ENCODE measurements around the gene GALNT17. TPM values are rescaled to one million over a fixed set of nuclear protein-coding genes. Genes with fewer than 3 reads are reported as not detected.

GALNT17 gene
- polyA plus RNA-seq, 2 of the 4 experiments (the other 2 are of a cell fraction), result not detected

DNA sequence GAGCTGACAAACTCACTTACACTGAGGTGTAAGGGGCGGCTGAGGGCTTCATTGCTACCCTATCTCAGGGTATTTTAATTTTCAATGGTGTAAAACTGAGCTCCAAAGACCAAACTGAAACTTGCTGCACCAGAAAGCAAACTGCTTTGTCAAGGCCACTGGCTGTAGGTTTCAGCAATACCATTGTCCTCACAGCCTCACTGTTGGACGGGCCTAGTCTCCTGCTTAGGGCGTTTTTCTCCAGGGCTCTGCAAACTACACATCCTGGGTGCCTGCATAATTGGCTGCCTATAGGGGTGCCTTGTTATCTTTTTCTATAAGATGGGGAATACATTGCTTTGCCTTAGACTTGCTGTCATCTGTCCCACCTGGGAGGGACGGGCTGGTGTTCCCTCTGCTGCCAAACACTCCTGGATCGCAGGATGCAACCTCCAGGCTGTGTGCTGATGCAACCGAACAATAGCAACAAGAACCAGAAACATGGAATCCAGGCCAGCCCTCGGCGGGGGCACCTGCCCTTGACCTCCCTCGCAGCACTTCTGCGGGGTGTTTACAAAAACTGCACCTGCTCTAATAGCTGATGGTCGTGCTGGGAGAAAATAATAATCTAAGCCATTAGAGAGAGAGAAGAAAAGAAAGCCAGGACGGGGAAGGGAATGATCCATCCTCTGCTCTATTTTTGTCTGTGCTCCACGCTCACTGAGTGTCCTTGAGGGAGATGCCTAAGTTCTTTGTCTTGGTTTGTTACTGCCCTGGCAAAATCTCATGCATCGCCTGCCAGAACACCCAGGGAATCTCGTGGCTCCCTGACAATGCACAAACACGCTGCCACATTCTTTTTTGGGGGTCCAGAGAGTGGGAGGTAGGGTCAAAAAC is 104.5 kb downstream of the GALNT17 start:
- POLR2A ChIA-PET, result no interaction called here
- Histone ChIP-seq H3K4me3 (no peak overlapping the region), H3K4me1 (no peaks in the 10 kb centered on the region), H3K27ac (no peak overlapping the region), H3K4me2 (no peak overlapping the region), H3K9me3 (peaks cover 3% of the 10 kb centered on the region; the same call in 1 of the 3 replicates)
- TF ChIP-seq MAZ (IDR thresholded peaks at IDR 0.05; ENCODE audit: borderline replicate concordance, low read depth, low read length) (no peak), EHF (CRISPR knock-in tag; IDR thresholded peaks at IDR 0.05) (no peak), HMGXB4 (CRISPR knock-in tag; IDR thresholded peaks at IDR 0.05; ENCODE audit: borderline replicate concordance) (no peak), ELK1 (IDR thresholded peaks at IDR 0.05; ENCODE audit: low read depth, low read length) (no peak), FOSL2 (IDR thresholded peaks at IDR 0.05) (no peak), FOSL2 (CRISPR knock-in tag; IDR thresholded peaks at IDR 0.05) (no peak), POLR2AphosphoS2 (conservative IDR thresholded peaks at IDR 0.05; ENCODE audit: low read length) (no peak), ZFP36 (IDR thresholded peaks at IDR 0.05; ENCODE audit: borderline replicate concordance, partially characterized antibody) (no peak), JUN (IDR thresholded peaks at IDR 0.05) (no peak), FOXS1 (CRISPR knock-in tag; IDR thresholded peaks at IDR 0.05) (no peak), HOXB13 (CRISPR knock-in tag; IDR thresholded peaks at IDR 0.05; ENCODE audit: low read depth) (no peak), NR3C1 (IDR thresholded peaks at IDR 0.05) (no peak), E2F6 (IDR thresholded peaks at IDR 0.05; ENCODE audit: borderline replicate concordance, low read depth) (no peak), ZNF302 (CRISPR knock-in tag; IDR thresholded peaks at IDR 0.05) (no peak), NFE2L2 (conservative IDR thresholded peaks at IDR 0.05; ENCODE audit: low read length) (no peak)
- TF ChIP-seq, protein P1, sequence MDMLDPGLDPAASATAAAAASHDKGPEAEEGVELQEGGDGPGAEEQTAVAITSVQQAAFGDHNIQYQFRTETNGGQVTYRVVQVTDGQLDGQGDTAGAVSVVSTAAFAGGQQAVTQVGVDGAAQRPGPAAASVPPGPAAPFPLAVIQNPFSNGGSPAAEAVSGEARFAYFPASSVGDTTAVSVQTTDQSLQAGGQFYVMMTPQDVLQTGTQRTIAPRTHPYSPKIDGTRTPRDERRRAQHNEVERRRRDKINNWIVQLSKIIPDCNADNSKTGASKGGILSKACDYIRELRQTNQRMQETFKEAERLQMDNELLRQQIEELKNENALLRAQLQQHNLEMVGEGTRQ (IDR thresholded peaks at IDR 0.05), result no peak
- TF ChIP-seq, protein P2, sequence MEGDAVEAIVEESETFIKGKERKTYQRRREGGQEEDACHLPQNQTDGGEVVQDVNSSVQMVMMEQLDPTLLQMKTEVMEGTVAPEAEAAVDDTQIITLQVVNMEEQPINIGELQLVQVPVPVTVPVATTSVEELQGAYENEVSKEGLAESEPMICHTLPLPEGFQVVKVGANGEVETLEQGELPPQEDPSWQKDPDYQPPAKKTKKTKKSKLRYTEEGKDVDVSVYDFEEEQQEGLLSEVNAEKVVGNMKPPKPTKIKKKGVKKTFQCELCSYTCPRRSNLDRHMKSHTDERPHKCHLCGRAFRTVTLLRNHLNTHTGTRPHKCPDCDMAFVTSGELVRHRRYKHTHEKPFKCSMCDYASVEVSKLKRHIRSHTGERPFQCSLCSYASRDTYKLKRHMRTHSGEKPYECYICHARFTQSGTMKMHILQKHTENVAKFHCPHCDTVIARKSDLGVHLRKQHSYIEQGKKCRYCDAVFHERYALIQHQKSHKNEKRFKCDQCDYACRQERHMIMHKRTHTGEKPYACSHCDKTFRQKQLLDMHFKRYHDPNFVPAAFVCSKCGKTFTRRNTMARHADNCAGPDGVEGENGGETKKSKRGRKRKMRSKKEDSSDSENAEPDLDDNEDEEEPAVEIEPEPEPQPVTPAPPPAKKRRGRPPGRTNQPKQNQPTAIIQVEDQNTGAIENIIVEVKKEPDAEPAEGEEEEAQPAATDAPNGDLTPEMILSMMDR (IDR thresholded peaks at IDR 0.05), result no peak
- TF ChIP-seq, protein P3, sequence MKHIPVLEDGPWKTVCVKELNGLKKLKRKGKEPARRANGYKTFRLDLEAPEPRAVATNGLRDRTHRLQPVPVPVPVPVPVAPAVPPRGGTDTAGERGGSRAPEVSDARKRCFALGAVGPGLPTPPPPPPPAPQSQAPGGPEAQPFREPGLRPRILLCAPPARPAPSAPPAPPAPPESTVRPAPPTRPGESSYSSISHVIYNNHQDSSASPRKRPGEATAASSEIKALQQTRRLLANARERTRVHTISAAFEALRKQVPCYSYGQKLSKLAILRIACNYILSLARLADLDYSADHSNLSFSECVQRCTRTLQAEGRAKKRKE (CRISPR knock-in tag; IDR thresholded peaks at IDR 0.05; ENCODE audit: low read depth), result no peak
- TF ChIP-seq, protein P4, sequence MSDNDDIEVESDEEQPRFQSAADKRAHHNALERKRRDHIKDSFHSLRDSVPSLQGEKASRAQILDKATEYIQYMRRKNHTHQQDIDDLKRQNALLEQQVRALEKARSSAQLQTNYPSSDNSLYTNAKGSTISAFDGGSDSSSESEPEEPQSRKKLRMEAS (IDR thresholded peaks at IDR 0.05), result no peak
- TF ChIP-seq, protein P5, sequence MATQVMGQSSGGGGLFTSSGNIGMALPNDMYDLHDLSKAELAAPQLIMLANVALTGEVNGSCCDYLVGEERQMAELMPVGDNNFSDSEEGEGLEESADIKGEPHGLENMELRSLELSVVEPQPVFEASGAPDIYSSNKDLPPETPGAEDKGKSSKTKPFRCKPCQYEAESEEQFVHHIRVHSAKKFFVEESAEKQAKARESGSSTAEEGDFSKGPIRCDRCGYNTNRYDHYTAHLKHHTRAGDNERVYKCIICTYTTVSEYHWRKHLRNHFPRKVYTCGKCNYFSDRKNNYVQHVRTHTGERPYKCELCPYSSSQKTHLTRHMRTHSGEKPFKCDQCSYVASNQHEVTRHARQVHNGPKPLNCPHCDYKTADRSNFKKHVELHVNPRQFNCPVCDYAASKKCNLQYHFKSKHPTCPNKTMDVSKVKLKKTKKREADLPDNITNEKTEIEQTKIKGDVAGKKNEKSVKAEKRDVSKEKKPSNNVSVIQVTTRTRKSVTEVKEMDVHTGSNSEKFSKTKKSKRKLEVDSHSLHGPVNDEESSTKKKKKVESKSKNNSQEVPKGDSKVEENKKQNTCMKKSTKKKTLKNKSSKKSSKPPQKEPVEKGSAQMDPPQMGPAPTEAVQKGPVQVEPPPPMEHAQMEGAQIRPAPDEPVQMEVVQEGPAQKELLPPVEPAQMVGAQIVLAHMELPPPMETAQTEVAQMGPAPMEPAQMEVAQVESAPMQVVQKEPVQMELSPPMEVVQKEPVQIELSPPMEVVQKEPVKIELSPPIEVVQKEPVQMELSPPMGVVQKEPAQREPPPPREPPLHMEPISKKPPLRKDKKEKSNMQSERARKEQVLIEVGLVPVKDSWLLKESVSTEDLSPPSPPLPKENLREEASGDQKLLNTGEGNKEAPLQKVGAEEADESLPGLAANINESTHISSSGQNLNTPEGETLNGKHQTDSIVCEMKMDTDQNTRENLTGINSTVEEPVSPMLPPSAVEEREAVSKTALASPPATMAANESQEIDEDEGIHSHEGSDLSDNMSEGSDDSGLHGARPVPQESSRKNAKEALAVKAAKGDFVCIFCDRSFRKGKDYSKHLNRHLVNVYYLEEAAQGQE (IDR thresholded peaks at IDR 0.05), result no peak
- WGBS (ENCODE audit: missing lambda C conversion rate), result 5% methylated on average over 16 of the region's 16 CpGs
- DNase-seq (ENCODE audit: low read depth in 1 of 2, low spot score in 1 of 2), result no peak
- no peak for FAIRE-seq
- CTCF ChIA-PET, result no interaction called here
- ATAC-seq, result no peak
